AG09309 (cell line): ENCODE data around the gene ZNF423.

Experiments
- DNase-seq: peaks from one replicate; pipeline ENCODE4 v3.0.0-alpha.2; 2010; ENCODE audit warnings: low read depth
- H3K4me3 ChIP-seq: 2 replicates; pipeline ENCODE4 v1.5.1; 2011; ENCODE audit warnings: mild to moderate bottlenecking, low read depth, low read length, moderate library complexity; ENCODE audit not compliant: control insufficient read depth
- TF ChIP-seq, protein P1 (sequence below): IDR thresholded peaks from 2 replicates; pipeline ENCODE4 v1.5.1; 2011; ENCODE audit warnings: mild to moderate bottlenecking, low read depth, low read length, inconsistent platforms; ENCODE audit not compliant: insufficient read depth, control insufficient read depth; ENCODE audit errors: missing control alignments

The ZNF423 gene

DNA sequence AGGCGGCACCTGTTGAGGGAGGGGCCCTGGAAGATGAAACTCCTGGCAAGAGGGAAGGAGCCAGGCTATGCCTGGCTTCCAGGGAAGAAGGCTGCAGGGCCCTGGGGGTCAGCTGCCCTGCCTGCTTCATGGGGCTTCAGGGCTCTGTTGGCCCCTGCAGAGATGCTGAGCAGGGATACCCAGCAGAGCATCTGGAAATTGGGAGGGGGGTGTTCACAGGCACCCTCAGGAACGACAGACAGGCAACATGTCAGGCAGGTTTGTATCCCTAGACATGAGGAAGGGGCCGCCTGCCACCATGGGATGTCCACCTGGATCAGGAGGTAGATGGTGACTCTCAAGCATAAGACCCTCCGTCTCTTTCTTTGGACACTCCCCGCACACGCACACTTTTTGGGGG lies 13.8 kb upstream of the ZNF423 start:
- TF ChIP-seq, protein P1, sequence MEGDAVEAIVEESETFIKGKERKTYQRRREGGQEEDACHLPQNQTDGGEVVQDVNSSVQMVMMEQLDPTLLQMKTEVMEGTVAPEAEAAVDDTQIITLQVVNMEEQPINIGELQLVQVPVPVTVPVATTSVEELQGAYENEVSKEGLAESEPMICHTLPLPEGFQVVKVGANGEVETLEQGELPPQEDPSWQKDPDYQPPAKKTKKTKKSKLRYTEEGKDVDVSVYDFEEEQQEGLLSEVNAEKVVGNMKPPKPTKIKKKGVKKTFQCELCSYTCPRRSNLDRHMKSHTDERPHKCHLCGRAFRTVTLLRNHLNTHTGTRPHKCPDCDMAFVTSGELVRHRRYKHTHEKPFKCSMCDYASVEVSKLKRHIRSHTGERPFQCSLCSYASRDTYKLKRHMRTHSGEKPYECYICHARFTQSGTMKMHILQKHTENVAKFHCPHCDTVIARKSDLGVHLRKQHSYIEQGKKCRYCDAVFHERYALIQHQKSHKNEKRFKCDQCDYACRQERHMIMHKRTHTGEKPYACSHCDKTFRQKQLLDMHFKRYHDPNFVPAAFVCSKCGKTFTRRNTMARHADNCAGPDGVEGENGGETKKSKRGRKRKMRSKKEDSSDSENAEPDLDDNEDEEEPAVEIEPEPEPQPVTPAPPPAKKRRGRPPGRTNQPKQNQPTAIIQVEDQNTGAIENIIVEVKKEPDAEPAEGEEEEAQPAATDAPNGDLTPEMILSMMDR = no peak

DNA sequence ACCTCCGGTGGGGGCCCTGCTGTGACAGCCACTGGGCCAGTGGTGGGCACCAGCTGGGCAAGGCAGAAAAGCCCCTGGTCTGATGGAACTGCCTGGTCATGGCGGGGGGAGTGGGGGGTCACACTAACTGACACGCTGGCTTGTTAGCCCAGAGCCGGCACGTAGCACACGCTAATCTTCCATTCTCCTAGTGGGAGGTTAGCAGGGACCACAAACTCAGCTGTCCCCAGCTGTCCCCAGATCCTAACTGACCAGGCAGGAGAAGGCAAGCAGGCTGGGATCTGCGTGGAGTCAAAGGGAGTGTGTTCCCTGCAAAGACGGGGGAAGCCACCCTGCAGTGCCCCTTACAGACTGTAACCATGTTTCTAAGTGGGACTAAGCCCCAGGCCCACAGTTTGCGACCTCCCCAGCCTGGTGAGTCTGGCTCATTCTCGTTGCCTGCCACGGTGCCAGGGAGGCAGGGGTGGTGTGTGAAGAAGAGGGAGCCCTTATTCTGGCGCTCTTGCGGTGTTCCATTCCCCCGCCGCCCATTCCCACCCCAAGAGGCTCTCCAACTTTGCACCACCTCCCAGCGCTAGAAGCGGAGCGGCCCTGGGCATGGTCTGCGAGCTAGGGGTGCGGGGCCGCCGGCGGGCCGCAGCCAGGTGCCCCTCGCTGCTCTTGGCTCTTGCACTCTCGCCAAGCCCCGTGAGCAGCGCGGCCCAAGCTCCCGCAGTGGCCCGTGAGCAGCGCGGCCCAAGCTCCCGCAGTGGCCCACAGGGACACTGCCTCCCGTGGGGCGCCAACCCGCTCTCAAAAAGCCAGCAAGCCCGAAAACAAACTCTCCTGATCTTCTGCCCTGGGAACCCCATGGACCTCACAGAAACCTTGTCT lies 12.1 kb upstream of the ZNF423 start:
- no peak overlapping the region for H3K4me3 ChIP-seq
- TF ChIP-seq, protein P1 = no peak
- no peak for DNase-seq

More for the DNA sequence above, 13.8 kb upstream of the ZNF423 start:
- DNase-seq = no peak
- H3K4me3 ChIP-seq = no peak overlapping the region

DNA sequence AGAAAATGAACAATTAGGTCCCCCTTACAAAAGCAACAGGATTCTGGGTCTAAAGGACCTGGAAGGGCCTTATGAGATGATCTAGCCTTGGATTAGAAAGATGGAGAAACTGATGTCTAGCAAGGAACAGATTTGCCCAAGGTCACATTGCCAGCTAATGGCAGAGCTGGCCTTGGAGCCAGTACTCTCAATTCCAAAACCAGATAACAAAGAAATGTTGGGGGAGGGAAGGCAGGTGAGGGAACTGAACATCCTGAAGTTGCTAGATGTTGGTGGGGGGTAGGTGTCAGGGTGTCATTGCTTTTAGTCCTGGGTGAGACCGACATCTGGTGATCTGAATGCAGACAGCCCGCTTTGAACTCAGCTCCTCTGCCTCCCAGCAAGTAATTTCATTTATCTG lies 11.3 kb upstream of the ZNF423 start:
- H3K4me3 ChIP-seq = no peak overlapping the region
- TF ChIP-seq, protein P1 = no peak
- DNase-seq = no peak

DNA sequence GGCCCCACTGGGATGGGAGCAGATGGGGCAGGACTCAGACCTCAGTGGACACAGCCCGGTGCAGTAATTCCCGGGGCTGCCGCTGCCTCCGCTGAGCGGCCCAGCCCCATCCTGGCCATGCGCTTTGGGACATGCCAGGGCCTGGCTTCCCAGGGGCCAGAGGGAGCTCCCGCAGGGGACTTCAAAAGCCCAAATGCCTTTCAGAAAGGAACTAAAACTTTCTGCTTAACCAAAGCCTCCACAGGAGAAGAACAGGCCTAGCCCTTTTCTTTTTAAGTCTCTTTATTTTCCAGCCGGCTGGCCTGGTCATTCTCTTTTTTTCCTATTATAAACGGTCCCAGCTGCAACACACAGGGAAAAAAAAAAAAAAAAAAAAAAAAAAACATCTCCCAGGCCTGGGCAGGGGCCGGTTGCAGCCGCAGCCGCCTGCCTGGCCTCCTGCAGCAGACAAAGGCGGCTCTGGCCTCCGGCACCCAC lies 10.7 kb upstream of the ZNF423 start:
- TF ChIP-seq, protein P1 = no peak
- H3K4me3 ChIP-seq = no peak overlapping the region
- DNase-seq = no peak

DNA sequence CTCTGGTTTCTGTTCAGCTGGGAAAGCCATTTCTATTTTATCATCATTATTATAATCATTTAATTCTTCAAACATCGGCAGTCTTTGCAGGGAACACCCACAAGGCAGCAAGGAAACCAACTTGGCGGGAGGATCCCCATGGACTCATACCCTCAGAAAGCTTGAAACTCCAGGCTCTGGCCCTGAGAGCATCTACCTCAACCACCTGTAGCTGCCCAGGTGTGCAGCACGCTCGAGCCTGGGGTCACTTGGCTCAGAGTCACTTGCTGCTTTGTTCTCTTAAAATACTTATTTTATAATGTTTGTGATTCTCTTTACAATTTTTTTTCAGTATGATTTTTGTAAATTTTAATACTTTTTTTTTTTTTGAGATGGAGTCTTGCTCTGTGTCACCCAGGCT lies 6.8 kb upstream of the ZNF423 start:
- H3K4me3 ChIP-seq = no peak overlapping the region
- DNase-seq = no peak
- TF ChIP-seq, protein P1 = no peak

DNA sequence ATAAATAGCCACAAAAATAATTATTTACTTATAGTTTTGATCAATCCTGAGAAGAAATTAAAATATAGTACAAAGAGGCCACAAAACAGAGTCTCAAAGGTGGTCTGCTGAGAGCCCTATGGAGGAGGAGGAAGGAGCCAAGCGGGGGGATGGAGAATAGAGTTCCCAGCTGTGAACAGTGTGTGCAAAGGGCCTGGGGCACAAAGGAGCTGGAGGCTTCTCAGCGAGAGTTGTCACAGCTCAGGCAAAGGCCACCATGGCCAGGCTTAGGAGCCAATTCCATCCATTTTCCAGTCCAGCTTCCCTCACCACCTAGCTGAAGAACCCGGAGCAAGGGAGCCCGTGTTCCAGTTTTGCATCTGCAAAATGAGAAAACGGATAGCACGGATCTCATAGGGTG lies 5.4 kb upstream of the ZNF423 start:
- no peak for DNase-seq
- no peak overlapping the region for H3K4me3 ChIP-seq
- TF ChIP-seq, protein P1 = no peak
